ENCODE results near the gene DVL2.

The DVL2 gene

DNA sequence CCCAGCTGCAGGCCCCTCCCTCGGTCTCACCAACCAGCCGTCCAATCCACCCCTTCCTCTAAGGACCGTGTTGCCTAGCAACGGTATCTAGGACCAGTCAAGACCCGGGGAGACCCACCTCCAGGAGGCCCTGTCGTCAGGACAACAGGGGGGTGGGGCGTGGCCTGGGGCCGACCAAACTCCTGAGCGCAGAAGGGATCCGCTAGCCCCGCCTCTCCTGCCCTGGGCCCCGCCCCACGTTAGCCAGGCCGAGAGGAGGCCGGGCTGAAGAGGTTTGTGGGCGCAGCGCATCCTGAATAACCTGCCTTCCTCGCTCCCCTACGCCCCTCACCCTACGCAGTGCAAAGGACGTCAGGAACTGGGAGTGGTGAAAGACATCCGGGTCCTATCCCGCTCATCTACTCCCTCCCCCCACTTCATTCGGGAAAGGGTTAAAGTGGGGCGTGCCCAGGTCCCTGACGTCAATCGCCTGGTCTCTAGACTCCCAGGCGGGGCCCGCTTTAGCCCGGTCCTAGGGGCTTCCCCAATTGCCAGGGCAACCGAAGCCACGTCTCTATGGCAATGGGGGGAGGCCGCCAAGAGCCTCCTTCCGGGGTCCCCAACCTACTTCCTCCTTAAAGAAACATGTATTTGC lies 29.4 kb downstream of the DVL2 start:
- peaks cover 0 to 23% (median 14%) of the 10 kb centered on the region in 5 donors for H3K4me1 ChIP-seq (ENCODE audit: control insufficient read depth in 5 of 5, insufficient read depth in 5 of 5, low read length in 5 of 5)
- peaks cover 0 to 18% (median 14%) of the 10 kb centered on the region in 5 donors for H3K36me3 ChIP-seq (ENCODE audit: control insufficient read depth in 5 of 5, insufficient read depth in 5 of 5, low read length in 5 of 5)
- H3K9me3 ChIP-seq (ENCODE audit: control insufficient read depth in 5 of 5, low read length in 5 of 5), result no peaks in the 10 kb centered on the region
- peaks cover 4 to 10% (median 6%) of the 10 kb centered on the region in 5 donors for H3K27me3 ChIP-seq (ENCODE audit: control insufficient read depth in 5 of 5, insufficient read depth in 4 of 5, low read length in 5 of 5)
- peak overlapping the region; percentile 71 to 82 (median 74) for H3K4me3 ChIP-seq (ENCODE audit: low read depth in 1 of 5, low read length in 5 of 5)
- H3K9ac ChIP-seq (ENCODE audit: low read length in 5 of 5), result peak overlapping the region in 4 of 5 donors; percentile 1 to 63 (median 47)
- H3K27ac ChIP-seq (ENCODE audit: low read depth, low read length), result no peak overlapping the region

DNA sequence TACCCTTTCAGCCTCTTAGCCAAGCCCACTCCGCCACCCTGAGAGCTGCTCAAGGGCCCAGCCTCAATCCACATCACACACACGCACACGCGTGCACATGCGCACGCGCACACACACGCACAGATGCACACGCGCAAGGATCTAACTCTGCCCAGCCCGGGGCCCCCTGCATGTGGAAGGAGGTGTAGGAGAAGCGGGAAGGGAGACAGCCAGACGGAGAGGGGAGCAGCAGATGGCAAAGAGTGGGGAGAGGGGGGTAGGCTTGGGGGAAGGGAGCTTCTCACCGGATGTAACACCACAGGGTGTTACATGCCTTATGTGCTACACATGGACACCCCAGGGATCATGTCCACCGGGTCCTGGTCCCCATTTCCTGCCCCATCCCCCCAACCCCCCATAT lies 30.0 kb downstream of the DVL2 start:
- Histone ChIP-seq H3K4me1 (ENCODE audit: control insufficient read depth in 5 of 5, insufficient read depth in 5 of 5, low read length in 5 of 5) (peaks cover 0 to 23% (median 14%) of the 10 kb centered on the region in 5 donors), H3K36me3 (ENCODE audit: control insufficient read depth in 5 of 5, insufficient read depth in 5 of 5, low read length in 5 of 5) (peaks cover 0 to 18% (median 14%) of the 10 kb centered on the region in 5 donors), H3K4me3 (ENCODE audit: low read depth in 1 of 5, low read length in 5 of 5) (peak overlapping the region; percentile 17 to 82 (median 74)), H3K9me3 (ENCODE audit: control insufficient read depth in 5 of 5, low read length in 5 of 5) (no peaks in the 10 kb centered on the region), H3K27ac (ENCODE audit: low read depth, low read length) (no peak overlapping the region), H3K27me3 (ENCODE audit: control insufficient read depth in 5 of 5, insufficient read depth in 4 of 5, low read length in 5 of 5) (peaks cover 4 to 10% (median 6%) of the 10 kb centered on the region in 5 donors), H3K9ac (ENCODE audit: low read length in 5 of 5) (peak overlapping the region in 1 of 5 donors; percentile 63)

DNA sequence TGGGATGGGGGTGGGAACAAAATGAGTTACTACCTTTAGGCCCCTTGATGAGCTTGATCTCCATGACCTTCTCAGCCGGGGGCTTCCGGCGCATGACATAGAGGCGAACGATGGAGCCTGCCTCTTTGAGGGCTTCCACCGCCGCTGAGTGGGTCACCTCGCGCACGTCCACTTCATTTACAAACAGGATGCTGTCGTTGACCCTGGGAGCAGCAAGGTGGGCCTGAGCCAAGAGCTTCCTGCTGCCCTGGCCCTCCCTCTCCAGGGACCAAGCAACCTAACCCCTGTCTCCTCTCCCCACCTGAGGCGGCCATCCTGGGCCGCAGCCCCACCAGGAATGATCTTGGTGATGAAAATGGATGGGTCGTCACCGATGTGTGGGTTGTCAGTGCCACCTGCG lies 30.9 kb downstream of the DVL2 start:
- Histone ChIP-seq H3K36me3 (ENCODE audit: control insufficient read depth in 5 of 5, insufficient read depth in 5 of 5, low read length in 5 of 5) (peaks cover 0 to 18% (median 14%) of the 10 kb centered on the region in 5 donors), H3K27me3 (ENCODE audit: control insufficient read depth in 5 of 5, insufficient read depth in 4 of 5, low read length in 5 of 5) (peaks cover 0 to 8% (median 2%) of the 10 kb centered on the region in 5 donors), H3K4me1 (ENCODE audit: control insufficient read depth in 5 of 5, insufficient read depth in 5 of 5, low read length in 5 of 5) (peaks cover 0 to 23% (median 14%) of the 10 kb centered on the region in 5 donors), H3K9me3 (ENCODE audit: control insufficient read depth in 5 of 5, low read length in 5 of 5) (no peaks in the 10 kb centered on the region), H3K4me3 (ENCODE audit: low read depth in 1 of 5, low read length in 5 of 5) (no peak overlapping the region), H3K9ac (ENCODE audit: low read length in 5 of 5) (no peak overlapping the region), H3K27ac (ENCODE audit: low read depth, low read length) (no peak overlapping the region)

DNA sequence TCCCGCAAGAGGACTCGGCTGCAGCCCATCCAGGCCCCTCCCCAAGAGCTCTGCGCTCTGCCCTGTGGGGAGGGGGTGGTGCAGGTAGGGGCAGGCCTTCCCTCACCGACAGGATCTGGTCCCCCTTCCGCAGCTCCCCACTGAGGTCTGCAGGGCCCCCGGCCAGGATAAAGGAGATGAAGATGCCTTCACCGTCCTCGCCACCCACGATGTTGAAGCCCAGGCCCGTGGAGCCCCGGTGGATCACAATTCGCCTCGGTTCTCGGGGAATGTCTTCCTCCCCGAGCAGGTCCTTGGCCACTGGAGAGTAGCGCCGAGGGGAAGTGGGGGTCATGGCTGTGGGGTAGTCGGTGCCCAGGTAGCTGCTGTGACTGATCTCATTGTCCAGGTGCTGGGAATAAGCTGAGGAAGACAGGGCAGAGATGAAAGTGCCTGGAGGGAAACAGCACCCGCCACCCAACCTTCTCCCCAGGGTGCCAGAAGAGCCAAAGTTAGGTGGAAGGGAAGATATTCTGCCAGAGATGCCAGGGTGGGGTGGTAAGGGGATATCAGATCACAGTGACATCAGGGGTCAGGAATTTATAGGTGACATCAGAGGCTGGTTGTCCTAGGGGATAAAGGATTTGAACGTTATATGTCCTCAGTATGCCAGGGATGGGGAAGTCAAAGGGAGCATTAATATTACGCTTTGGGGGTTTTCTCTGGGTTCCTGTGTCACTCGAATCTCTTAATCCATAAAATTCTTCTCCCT lies 37.5 kb downstream of the DVL2 start:
- H3K9me3 ChIP-seq (ENCODE audit: control insufficient read depth in 5 of 5, low read length in 5 of 5), result no peaks in the 10 kb centered on the region
- no peak overlapping the region for H3K27ac ChIP-seq (ENCODE audit: low read depth, low read length)
- no peaks in the 10 kb centered on the region for H3K27me3 ChIP-seq (ENCODE audit: control insufficient read depth in 5 of 5, insufficient read depth in 4 of 5, low read length in 5 of 5)
- H3K9ac ChIP-seq (ENCODE audit: low read length in 5 of 5), result no peak overlapping the region
- H3K4me3 ChIP-seq (ENCODE audit: low read depth in 1 of 5, low read length in 5 of 5), result no peak overlapping the region
- H3K36me3 ChIP-seq (ENCODE audit: control insufficient read depth in 5 of 5, insufficient read depth in 5 of 5, low read length in 5 of 5), result peaks cover 0 to 46% (median 22%) of the 10 kb centered on the region in 5 donors
- no peaks in the 10 kb centered on the region for H3K4me1 ChIP-seq (ENCODE audit: control insufficient read depth in 5 of 5, insufficient read depth in 5 of 5, low read length in 5 of 5)

DNA sequence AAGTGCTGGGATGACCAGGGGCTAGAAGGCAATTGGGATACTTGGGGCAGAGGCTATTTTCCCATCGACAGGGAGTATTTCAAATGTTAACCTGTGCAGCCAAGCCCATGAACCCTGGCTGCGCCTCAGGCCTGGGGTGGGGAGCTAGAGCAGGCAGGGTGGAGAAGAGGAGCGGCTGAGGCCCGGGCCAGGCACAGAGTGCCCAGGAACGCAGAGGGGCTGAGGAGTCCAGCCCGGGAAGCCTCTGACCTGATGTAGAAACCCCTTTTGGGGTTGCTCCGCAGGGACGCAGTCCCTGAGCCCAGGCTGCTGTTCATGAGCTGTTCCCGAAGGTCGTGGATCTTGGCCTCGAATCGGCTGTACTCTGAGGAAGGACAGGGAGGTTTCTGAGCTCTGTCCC lies 38.3 kb downstream of the DVL2 start:
- Histone ChIP-seq H3K36me3 (ENCODE audit: control insufficient read depth in 5 of 5, insufficient read depth in 5 of 5, low read length in 5 of 5) (peaks cover 0 to 46% (median 19%) of the 10 kb centered on the region in 5 donors), H3K27me3 (ENCODE audit: control insufficient read depth in 5 of 5, insufficient read depth in 4 of 5, low read length in 5 of 5) (no peaks in the 10 kb centered on the region), H3K27ac (ENCODE audit: low read depth, low read length) (no peak overlapping the region), H3K4me3 (ENCODE audit: low read depth in 1 of 5, low read length in 5 of 5) (no peak overlapping the region), H3K9ac (ENCODE audit: low read length in 5 of 5) (no peak overlapping the region), H3K4me1 (ENCODE audit: control insufficient read depth in 5 of 5, insufficient read depth in 5 of 5, low read length in 5 of 5) (no peaks in the 10 kb centered on the region), H3K9me3 (ENCODE audit: control insufficient read depth in 5 of 5, low read length in 5 of 5) (no peaks in the 10 kb centered on the region)

DNA sequence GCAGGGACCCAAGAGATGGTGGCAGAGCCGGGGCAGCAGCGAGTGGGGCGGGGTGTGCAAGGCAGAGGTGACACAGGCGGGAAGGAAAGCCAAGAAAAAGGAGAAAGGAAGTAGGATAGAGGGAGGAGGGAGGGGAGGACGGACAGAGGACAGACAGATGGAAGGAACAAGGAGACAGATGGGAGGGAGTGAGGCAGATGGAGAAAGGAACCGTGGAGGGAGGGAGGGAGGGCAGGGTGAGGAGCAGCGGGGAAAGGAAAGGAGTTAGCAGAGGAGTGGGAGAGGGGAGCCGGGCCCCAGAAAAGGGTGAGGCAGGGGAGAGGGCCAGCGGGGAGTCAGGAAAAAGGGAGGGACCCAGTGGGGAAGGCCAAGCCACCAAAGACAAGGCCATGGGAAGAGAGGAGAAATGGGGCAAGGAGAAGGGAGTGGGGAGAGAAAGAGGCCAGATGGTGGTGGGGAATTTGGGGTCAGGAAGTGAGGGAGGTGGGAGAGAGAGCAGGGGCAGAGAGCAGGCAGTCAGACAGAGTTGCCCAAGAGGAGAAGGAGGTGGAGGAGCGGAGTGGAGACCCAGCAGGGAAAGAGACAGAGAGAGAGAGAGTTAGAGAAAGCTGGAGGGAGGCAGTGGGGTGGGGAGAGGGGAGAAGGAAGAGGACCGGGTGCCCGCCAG lies 41.9 kb downstream of the DVL2 start:
- no peaks in the 10 kb centered on the region for H3K27me3 ChIP-seq (ENCODE audit: control insufficient read depth in 5 of 5, insufficient read depth in 4 of 5, low read length in 5 of 5)
- H3K36me3 ChIP-seq (ENCODE audit: control insufficient read depth in 5 of 5, insufficient read depth in 5 of 5, low read length in 5 of 5), result peaks cover 0 to 52% (median 16%) of the 10 kb centered on the region in 5 donors
- H3K9me3 ChIP-seq (ENCODE audit: control insufficient read depth in 5 of 5, low read length in 5 of 5), result no peaks in the 10 kb centered on the region
- no peak overlapping the region for H3K27ac ChIP-seq (ENCODE audit: low read depth, low read length)
- H3K9ac ChIP-seq (ENCODE audit: low read length in 5 of 5), result no peak overlapping the region
- no peak overlapping the region for H3K4me3 ChIP-seq (ENCODE audit: low read depth in 1 of 5, low read length in 5 of 5)
- H3K4me1 ChIP-seq (ENCODE audit: control insufficient read depth in 5 of 5, insufficient read depth in 5 of 5, low read length in 5 of 5), result no peaks in the 10 kb centered on the region

DNA sequence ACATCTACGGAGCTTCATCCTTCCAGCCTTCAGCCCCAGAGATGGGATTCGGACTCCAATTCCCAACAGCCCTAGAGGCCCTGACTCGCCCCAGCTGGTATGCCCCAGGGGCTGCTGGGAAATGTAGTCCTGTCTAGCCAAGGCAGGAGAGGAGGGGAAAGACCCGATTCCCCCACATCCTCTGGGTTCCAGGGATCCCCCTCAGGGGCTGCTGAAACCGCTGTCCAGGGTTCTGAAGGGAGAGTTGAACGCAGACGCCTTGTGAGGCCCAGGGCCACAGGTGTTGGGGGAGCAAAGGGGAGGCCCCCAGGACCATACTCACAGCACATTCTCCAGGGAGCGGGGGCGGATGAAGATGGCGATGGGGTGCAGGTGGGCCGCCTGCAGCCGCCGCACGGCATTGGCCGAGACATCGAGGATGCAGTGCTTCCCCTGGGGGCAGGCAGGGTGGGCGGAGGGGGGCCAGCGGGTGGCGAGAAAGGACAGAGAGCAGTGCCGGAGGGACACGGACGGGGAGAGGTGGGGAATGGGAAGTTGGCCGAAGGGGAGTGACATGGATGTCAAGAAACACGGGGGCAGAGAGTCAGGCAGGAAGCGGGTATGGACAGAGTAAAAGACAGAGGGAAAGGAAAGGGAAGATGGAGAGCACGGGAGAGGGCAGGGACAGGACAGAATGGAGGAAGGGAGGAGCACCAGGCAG lies 42.6 kb downstream of the DVL2 start:
- Histone ChIP-seq H3K4me1 (ENCODE audit: control insufficient read depth in 5 of 5, insufficient read depth in 5 of 5, low read length in 5 of 5) (no peaks in the 10 kb centered on the region), H3K9ac (ENCODE audit: low read length in 5 of 5) (no peak overlapping the region), H3K36me3 (ENCODE audit: control insufficient read depth in 5 of 5, insufficient read depth in 5 of 5, low read length in 5 of 5) (peaks cover 0 to 48% (median 16%) of the 10 kb centered on the region in 5 donors), H3K27me3 (ENCODE audit: control insufficient read depth in 5 of 5, insufficient read depth in 4 of 5, low read length in 5 of 5) (no peaks in the 10 kb centered on the region), H3K4me3 (ENCODE audit: low read depth in 1 of 5, low read length in 5 of 5) (no peak overlapping the region), H3K9me3 (ENCODE audit: control insufficient read depth in 5 of 5, low read length in 5 of 5) (no peaks in the 10 kb centered on the region), H3K27ac (ENCODE audit: low read depth, low read length) (no peak overlapping the region)

DNA sequence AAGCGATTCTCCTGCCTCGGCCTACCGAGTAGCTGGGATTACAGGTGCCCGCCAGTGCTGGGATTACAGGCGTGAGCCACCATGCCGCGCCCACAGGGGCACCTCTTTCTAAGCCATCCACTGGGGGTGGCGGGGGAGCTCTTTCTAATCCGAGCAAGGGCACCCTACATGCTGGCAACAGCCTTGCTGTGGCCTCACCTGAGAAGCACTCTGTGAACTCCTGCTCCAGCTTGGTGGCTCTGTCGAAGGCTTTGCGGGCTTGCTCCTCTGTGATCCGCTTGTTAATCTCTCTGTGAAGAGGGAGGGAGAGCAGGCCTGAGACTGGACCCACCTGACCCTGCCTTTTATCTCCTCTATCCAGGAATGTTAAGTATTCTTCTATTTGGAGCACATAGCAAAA lies 43.2 kb downstream of the DVL2 start:
- H3K36me3 ChIP-seq (ENCODE audit: control insufficient read depth in 5 of 5, insufficient read depth in 5 of 5, low read length in 5 of 5), result peaks cover 0 to 42% (median 11%) of the 10 kb centered on the region in 5 donors
- no peak overlapping the region for H3K4me3 ChIP-seq (ENCODE audit: low read depth in 1 of 5, low read length in 5 of 5)
- no peaks in the 10 kb centered on the region for H3K27me3 ChIP-seq (ENCODE audit: control insufficient read depth in 5 of 5, insufficient read depth in 4 of 5, low read length in 5 of 5)
- no peaks in the 10 kb centered on the region for H3K9me3 ChIP-seq (ENCODE audit: control insufficient read depth in 5 of 5, low read length in 5 of 5)
- no peak overlapping the region for H3K27ac ChIP-seq (ENCODE audit: low read depth, low read length)
- no peaks in the 10 kb centered on the region for H3K4me1 ChIP-seq (ENCODE audit: control insufficient read depth in 5 of 5, insufficient read depth in 5 of 5, low read length in 5 of 5)
- H3K9ac ChIP-seq (ENCODE audit: low read length in 5 of 5), result no peak overlapping the region

DNA sequence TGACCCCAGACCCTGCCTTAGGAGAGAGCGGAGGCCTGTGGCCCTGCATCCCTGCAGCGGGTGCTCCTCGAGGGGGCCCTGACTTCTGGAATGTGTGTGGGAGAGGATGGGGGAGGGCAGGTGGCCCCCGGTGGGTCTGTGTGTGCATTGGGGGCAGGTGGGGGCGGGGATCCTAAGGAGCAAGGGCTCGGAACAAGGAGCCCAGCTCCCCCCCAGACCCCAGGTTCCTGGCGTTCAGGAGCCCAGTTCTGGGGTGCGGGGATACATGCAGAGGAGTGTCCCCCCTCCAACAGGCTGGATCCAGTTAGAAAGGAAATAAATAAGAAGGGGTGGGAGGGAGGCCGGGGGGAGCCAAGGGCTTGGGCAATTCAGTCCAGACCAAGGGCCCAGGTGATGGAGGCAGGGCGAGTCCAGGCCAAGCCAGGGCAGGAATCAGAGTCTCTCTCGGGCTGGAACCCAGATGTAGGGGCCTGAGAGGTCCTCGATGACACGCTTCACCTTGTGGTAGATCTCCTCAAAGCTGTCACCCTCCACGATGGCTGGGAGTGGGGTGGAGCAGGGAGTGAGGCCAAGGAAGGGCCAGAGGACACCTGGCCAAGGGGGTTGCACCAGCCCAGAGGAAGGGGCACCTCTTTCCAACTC lies 43.9 kb downstream of the DVL2 start:
- Histone ChIP-seq H3K4me3 (ENCODE audit: low read depth in 1 of 5, low read length in 5 of 5) (no peak overlapping the region), H3K27me3 (ENCODE audit: control insufficient read depth in 5 of 5, insufficient read depth in 4 of 5, low read length in 5 of 5) (no peaks in the 10 kb centered on the region), H3K9ac (ENCODE audit: low read length in 5 of 5) (no peak overlapping the region), H3K36me3 (ENCODE audit: control insufficient read depth in 5 of 5, insufficient read depth in 5 of 5, low read length in 5 of 5) (peaks cover 0 to 35% (median 6%) of the 10 kb centered on the region in 5 donors), H3K27ac (ENCODE audit: low read depth, low read length) (no peak overlapping the region), H3K9me3 (ENCODE audit: control insufficient read depth in 5 of 5, low read length in 5 of 5) (no peaks in the 10 kb centered on the region), H3K4me1 (ENCODE audit: control insufficient read depth in 5 of 5, insufficient read depth in 5 of 5, low read length in 5 of 5) (no peaks in the 10 kb centered on the region)
